WTC11 (cell line): ENCODE data around the gene SLC35F4. TPM values are rescaled to one million over a fixed set of nuclear protein-coding genes. Genes with fewer than 3 reads are reported as not detected.

Source experiments
- ATAC-seq: fragments of 200-7000 bp; cut with Tn5 transposase; 2 replicates; pipeline ENCODE4 v1.10.0; 2021; ENCODE audit warnings: mild to moderate bottlenecking, moderate library complexity
- CTCF ChIA-PET: fragments of 300-600 bp; sonication (Branson Sonifier 250); formaldehyde crosslinking; loops from one replicate; lab custom pipeline; 2021; ENCODE audit warnings: antibody characterized with exemption; lab: Charles Lee
- POLR2A ChIA-PET: fragments of 350-600 bp; sonication (Branson Sonifier 250); formaldehyde crosslinking; loops from one replicate; lab custom pipeline; 2021; ENCODE audit warnings: antibody characterized with exemption; lab: Charles Lee
- DNase-seq: peaks from one replicate; pipeline ENCODE4 v3.0.0; 2021; ENCODE audit warnings: low spot score
- H3K27ac Mint-ChIP-seq: 2 replicates; pipeline ENCODE4 v1.8.0; 2021; ENCODE audit warnings: mixed read lengths
- H3K27me3 Mint-ChIP-seq: 2 replicates; pipeline ENCODE4 v1.8.0; 2021; ENCODE audit warnings: low read depth, mild to moderate bottlenecking, moderate library complexity, mixed read lengths
- H3K36me3 Mint-ChIP-seq: 2 replicates; pipeline ENCODE4 v1.8.0; 2021; ENCODE audit warnings: mixed read lengths
- H3K4me1 Mint-ChIP-seq: 2 replicates; pipeline ENCODE4 v1.8.0; 2022; ENCODE audit warnings: mixed read lengths
- H3K4me3 Mint-ChIP-seq: 2 replicates; pipeline ENCODE4 v1.8.0; 2021; ENCODE audit warnings: mild to moderate bottlenecking, moderate library complexity, mixed read lengths
- H3K9me3 Mint-ChIP-seq: 2 replicates; pipeline ENCODE4 v1.8.0; 2021; ENCODE audit warnings: mixed read lengths
- EMX1 ChIP-seq: fragments of 250-450 bp; sonication (Bioruptor Pico); IDR thresholded peaks from 2 replicates; pipeline ENCODE4 v1.8.0; 2021; ENCODE audit warnings: mild to moderate bottlenecking
- FOXJ3 ChIP-seq: sonication (generic); formaldehyde crosslinking; IDR thresholded peaks from 2 replicates; pipeline ENCODE4 v1.9.0; 2021; ENCODE audit warnings: missing genetic modification reagents, mild to moderate bottlenecking, borderline replicate concordance
- GABPB1 ChIP-seq: sonication (generic); formaldehyde crosslinking; IDR thresholded peaks from 2 replicates; pipeline ENCODE4 v1.8.1; 2023; ENCODE audit warnings: mild to moderate bottlenecking, missing genetic modification reagents
- GTF2I ChIP-seq: fragments of 250-450 bp; sonication (Bioruptor Pico); conservative IDR thresholded peaks from 2 replicates; pipeline ENCODE4 v1.4.0; 2021; ENCODE audit warnings: mild to moderate bottlenecking
- SP1 ChIP-seq: sonication (generic); formaldehyde crosslinking; conservative IDR thresholded peaks from 2 replicates; pipeline ENCODE4 v1.8.1; 2022; ENCODE audit warnings: missing genetic modification reagents
- ZNF121 ChIP-seq: sonication (generic); formaldehyde crosslinking; IDR thresholded peaks from 2 replicates; pipeline ENCODE4 v1.8.0; 2023; ENCODE audit warnings: missing genetic modification reagents
- ZNF396 ChIP-seq: fragments of 250-450 bp; sonication (Bioruptor Pico); IDR thresholded peaks from 2 replicates; pipeline ENCODE4 v1.8.0; 2021; ENCODE audit warnings: mild to moderate bottlenecking, moderate library complexity, borderline replicate concordance
- total RNA-seq: library from RNA; stranded (reverse); gene quantifications from 3 replicates; pipeline ENCODE4 v1.2.3, GENCODE V29; 2021
- TF ChIP-seq, protein P1 (sequence below): fragments of 250-450 bp; sonication (Bioruptor Pico); IDR thresholded peaks from 2 replicates; pipeline ENCODE4 v1.9.0; 2021; ENCODE audit warnings: mild to moderate bottlenecking, borderline replicate concordance
- TF ChIP-seq, protein P2 (sequence below): sonication (generic); formaldehyde crosslinking; IDR thresholded peaks from 2 replicates; pipeline ENCODE4 v1.8.1; 2022; ENCODE audit warnings: mild to moderate bottlenecking, moderate library complexity, missing genetic modification reagents
- TF ChIP-seq, protein P3 (sequence below): sonication (generic); formaldehyde crosslinking; IDR thresholded peaks from 2 replicates; pipeline ENCODE4 v1.8.0; 2023; ENCODE audit warnings: mild to moderate bottlenecking, missing genetic modification reagents
- TF ChIP-seq, protein P4 (sequence below): sonication (generic); formaldehyde crosslinking; IDR thresholded peaks from 2 replicates; pipeline ENCODE4 v1.8.0; 2022; ENCODE audit warnings: mild to moderate bottlenecking, missing genetic modification reagents
- TF ChIP-seq, protein P5 (sequence below): fragments of 250-450 bp; sonication (Bioruptor Pico); IDR thresholded peaks from 2 replicates; pipeline ENCODE4 v1.9.0; 2021; ENCODE audit warnings: moderate library complexity, mild to moderate bottlenecking, inconsistent platforms, borderline replicate concordance
- TF ChIP-seq, protein P6 (sequence below): sonication (generic); formaldehyde crosslinking; IDR thresholded peaks from 2 replicates; pipeline ENCODE4 v1.8.1; 2023; ENCODE audit warnings: mild to moderate bottlenecking, missing genetic modification reagents, moderate library complexity
- TF ChIP-seq, protein P7 (sequence below): fragments of 250-450 bp; sonication (Bioruptor Pico); IDR thresholded peaks from 2 replicates; pipeline ENCODE4 v1.9.0; 2021; ENCODE audit warnings: mild to moderate bottlenecking
- TF ChIP-seq, protein P8 (sequence below): fragments of 250-450 bp; sonication (Bioruptor Pico); IDR thresholded peaks from 2 replicates; pipeline ENCODE4 v2.1.2; 2022; ENCODE audit warnings: mild to moderate bottlenecking, moderate library complexity
- TF ChIP-seq, protein P9 (sequence below): sonication (generic); formaldehyde crosslinking; IDR thresholded peaks from 2 replicates; pipeline ENCODE4 v1.8.1; 2023; ENCODE audit warnings: mild to moderate bottlenecking, moderate library complexity, missing genetic modification reagents

SLC35F4 gene
- total RNA-seq, 1 experiment from 2014 or later = not detected

DNA sequence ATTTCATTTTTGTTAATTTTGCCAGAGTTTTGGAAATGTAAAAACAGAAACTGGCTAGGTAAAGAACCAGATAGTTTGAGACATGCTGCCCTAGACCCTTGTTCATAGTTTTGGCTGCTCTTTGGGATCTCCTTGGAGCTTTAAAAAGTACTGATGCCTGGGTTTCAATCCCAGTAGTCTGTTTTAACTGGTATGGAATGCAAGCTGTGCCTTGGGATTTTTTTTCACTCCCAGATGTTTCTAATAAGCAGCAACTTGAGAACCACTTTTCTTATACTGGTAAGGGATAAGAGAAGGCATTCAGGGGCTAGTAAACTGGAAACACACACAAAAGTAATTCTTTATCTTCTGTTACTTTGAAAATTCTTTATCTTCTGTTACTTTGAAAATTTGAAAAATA lies 18.8 kb downstream of the SLC35F4 start:
- CTCF ChIA-PET = no interaction called here
- Mint-ChIP-seq H3K27me3 (no peaks in the 10 kb centered on the region), H3K36me3 (no peaks in the 10 kb centered on the region), H3K4me1 (no peaks in the 10 kb centered on the region), H3K9me3 (no peaks in the 10 kb centered on the region), H3K4me3 (no peak overlapping the region), H3K27ac (no peak overlapping the region)
- DNase-seq (no peak), ATAC-seq (no peak)
- POLR2A ChIA-PET = no interaction called here
- TF ChIP-seq, protein P1, sequence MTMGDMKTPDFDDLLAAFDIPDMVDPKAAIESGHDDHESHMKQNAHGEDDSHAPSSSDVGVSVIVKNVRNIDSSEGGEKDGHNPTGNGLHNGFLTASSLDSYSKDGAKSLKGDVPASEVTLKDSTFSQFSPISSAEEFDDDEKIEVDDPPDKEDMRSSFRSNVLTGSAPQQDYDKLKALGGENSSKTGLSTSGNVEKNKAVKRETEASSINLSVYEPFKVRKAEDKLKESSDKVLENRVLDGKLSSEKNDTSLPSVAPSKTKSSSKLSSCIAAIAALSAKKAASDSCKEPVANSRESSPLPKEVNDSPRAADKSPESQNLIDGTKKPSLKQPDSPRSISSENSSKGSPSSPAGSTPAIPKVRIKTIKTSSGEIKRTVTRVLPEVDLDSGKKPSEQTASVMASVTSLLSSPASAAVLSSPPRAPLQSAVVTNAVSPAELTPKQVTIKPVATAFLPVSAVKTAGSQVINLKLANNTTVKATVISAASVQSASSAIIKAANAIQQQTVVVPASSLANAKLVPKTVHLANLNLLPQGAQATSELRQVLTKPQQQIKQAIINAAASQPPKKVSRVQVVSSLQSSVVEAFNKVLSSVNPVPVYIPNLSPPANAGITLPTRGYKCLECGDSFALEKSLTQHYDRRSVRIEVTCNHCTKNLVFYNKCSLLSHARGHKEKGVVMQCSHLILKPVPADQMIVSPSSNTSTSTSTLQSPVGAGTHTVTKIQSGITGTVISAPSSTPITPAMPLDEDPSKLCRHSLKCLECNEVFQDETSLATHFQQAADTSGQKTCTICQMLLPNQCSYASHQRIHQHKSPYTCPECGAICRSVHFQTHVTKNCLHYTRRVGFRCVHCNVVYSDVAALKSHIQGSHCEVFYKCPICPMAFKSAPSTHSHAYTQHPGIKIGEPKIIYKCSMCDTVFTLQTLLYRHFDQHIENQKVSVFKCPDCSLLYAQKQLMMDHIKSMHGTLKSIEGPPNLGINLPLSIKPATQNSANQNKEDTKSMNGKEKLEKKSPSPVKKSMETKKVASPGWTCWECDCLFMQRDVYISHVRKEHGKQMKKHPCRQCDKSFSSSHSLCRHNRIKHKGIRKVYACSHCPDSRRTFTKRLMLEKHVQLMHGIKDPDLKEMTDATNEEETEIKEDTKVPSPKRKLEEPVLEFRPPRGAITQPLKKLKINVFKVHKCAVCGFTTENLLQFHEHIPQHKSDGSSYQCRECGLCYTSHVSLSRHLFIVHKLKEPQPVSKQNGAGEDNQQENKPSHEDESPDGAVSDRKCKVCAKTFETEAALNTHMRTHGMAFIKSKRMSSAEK (CRISPR knock-in tag) = no peak
- TF ChIP-seq, protein P2, sequence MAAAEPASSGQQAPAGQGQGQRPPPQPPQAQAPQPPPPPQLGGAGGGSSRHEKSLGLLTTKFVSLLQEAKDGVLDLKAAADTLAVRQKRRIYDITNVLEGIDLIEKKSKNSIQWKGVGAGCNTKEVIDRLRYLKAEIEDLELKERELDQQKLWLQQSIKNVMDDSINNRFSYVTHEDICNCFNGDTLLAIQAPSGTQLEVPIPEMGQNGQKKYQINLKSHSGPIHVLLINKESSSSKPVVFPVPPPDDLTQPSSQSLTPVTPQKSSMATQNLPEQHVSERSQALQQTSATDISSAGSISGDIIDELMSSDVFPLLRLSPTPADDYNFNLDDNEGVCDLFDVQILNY (CRISPR knock-in tag) = no peak
- TF ChIP-seq EMX1 (CRISPR knock-in tag) (no peak), ZNF396 (CRISPR knock-in tag) (no peak), GABPB1 (CRISPR knock-in tag) (no peak), ZNF121 (CRISPR knock-in tag) (no peak), GTF2I (CRISPR knock-in tag) (no peak)
- TF ChIP-seq, protein P3, sequence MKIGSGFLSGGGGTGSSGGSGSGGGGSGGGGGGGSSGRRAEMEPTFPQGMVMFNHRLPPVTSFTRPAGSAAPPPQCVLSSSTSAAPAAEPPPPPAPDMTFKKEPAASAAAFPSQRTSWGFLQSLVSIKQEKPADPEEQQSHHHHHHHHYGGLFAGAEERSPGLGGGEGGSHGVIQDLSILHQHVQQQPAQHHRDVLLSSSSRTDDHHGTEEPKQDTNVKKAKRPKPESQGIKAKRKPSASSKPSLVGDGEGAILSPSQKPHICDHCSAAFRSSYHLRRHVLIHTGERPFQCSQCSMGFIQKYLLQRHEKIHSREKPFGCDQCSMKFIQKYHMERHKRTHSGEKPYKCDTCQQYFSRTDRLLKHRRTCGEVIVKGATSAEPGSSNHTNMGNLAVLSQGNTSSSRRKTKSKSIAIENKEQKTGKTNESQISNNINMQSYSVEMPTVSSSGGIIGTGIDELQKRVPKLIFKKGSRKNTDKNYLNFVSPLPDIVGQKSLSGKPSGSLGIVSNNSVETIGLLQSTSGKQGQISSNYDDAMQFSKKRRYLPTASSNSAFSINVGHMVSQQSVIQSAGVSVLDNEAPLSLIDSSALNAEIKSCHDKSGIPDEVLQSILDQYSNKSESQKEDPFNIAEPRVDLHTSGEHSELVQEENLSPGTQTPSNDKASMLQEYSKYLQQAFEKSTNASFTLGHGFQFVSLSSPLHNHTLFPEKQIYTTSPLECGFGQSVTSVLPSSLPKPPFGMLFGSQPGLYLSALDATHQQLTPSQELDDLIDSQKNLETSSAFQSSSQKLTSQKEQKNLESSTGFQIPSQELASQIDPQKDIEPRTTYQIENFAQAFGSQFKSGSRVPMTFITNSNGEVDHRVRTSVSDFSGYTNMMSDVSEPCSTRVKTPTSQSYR = no peak
- TF ChIP-seq, protein P4, sequence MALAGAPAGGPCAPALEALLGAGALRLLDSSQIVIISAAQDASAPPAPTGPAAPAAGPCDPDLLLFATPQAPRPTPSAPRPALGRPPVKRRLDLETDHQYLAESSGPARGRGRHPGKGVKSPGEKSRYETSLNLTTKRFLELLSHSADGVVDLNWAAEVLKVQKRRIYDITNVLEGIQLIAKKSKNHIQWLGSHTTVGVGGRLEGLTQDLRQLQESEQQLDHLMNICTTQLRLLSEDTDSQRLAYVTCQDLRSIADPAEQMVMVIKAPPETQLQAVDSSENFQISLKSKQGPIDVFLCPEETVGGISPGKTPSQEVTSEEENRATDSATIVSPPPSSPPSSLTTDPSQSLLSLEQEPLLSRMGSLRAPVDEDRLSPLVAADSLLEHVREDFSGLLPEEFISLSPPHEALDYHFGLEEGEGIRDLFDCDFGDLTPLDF (CRISPR knock-in tag) = no peak

DNA sequence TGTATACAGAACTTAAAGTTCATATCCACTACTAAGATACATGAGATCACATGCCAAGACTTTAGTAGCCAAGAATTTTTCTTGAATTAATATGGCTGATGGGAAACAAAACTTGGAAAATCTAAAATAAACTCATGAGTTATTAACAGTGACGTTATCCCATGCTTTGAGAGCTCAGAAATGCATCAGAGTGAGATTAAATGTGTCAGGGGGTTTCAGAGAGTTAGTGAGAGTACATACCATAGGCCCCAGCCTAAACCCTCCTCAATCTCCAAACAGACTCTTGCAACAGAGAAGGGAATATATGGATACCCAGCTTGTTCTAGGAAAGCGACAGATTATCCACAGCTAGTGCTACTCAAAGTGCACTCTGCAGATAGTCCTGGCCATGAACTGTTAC lies 19.3 kb downstream of the SLC35F4 start:
- ATAC-seq (no peak), DNase-seq (no peak)
- Mint-ChIP-seq H3K27me3 (no peaks in the 10 kb centered on the region), H3K36me3 (no peaks in the 10 kb centered on the region), H3K9me3 (no peaks in the 10 kb centered on the region), H3K4me1 (no peaks in the 10 kb centered on the region), H3K27ac (no peak overlapping the region), H3K4me3 (no peak overlapping the region)
- ChIA-PET CTCF (no interaction called here), POLR2A (no interaction called here)
- TF ChIP-seq, protein P5, sequence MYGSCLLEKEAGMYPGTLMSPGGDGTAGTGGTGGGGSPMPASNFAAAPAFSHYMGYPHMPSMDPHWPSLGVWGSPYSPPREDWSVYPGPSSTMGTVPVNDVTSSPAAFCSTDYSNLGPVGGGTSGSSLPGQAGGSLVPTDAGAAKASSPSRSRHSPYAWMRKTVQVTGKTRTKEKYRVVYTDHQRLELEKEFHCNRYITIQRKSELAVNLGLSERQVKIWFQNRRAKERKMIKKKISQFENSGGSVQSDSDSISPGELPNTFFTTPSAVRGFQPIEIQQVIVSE (CRISPR knock-in tag) = no peak
- TF ChIP-seq, protein P6, sequence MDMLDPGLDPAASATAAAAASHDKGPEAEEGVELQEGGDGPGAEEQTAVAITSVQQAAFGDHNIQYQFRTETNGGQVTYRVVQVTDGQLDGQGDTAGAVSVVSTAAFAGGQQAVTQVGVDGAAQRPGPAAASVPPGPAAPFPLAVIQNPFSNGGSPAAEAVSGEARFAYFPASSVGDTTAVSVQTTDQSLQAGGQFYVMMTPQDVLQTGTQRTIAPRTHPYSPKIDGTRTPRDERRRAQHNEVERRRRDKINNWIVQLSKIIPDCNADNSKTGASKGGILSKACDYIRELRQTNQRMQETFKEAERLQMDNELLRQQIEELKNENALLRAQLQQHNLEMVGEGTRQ (CRISPR knock-in tag) = no peak
- TF ChIP-seq, protein P7, sequence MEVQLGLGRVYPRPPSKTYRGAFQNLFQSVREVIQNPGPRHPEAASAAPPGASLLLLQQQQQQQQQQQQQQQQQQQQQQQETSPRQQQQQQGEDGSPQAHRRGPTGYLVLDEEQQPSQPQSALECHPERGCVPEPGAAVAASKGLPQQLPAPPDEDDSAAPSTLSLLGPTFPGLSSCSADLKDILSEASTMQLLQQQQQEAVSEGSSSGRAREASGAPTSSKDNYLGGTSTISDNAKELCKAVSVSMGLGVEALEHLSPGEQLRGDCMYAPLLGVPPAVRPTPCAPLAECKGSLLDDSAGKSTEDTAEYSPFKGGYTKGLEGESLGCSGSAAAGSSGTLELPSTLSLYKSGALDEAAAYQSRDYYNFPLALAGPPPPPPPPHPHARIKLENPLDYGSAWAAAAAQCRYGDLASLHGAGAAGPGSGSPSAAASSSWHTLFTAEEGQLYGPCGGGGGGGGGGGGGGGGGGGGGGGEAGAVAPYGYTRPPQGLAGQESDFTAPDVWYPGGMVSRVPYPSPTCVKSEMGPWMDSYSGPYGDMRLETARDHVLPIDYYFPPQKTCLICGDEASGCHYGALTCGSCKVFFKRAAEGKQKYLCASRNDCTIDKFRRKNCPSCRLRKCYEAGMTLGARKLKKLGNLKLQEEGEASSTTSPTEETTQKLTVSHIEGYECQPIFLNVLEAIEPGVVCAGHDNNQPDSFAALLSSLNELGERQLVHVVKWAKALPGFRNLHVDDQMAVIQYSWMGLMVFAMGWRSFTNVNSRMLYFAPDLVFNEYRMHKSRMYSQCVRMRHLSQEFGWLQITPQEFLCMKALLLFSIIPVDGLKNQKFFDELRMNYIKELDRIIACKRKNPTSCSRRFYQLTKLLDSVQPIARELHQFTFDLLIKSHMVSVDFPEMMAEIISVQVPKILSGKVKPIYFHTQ (CRISPR knock-in tag) = no peak
- TF ChIP-seq, protein P8, sequence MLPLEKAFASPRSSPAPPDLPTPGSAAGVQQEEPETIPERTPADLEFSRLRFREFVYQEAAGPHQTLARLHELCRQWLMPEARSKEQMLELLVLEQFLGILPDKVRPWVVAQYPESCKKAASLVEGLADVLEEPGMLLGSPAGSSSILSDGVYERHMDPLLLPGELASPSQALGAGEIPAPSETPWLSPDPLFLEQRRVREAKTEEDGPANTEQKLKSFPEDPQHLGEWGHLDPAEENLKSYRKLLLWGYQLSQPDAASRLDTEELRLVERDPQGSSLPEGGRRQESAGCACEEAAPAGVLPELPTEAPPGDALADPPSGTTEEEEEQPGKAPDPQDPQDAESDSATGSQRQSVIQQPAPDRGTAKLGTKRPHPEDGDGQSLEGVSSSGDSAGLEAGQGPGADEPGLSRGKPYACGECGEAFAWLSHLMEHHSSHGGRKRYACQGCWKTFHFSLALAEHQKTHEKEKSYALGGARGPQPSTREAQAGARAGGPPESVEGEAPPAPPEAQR (CRISPR knock-in tag) = no peak
- TF ChIP-seq ZNF121 (CRISPR knock-in tag) (no peak), FOXJ3 (CRISPR knock-in tag) (no peak), SP1 (no peak), GABPB1 (CRISPR knock-in tag) (no peak)
- TF ChIP-seq, protein P2 (CRISPR knock-in tag) = no peak
- TF ChIP-seq, protein P9, sequence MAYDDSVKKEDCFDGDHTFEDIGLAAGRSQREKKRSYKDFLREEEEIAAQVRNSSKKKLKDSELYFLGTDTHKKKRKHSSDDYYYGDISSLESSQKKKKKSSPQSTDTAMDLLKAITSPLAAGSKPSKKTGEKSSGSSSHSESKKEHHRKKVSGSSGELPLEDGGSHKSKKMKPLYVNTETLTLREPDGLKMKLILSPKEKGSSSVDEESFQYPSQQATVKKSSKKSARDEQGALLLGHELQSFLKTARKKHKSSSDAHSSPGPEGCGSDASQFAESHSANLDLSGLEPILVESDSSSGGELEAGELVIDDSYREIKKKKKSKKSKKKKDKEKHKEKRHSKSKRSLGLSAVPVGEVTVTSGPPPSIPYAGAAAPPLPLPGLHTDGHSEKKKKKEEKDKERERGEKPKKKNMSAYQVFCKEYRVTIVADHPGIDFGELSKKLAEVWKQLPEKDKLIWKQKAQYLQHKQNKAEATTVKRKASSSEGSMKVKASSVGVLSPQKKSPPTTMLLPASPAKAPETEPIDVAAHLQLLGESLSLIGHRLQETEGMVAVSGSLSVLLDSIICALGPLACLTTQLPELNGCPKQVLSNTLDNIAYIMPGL = no peak
